Hair follicular keratinocyte (primary cell): Measurements from ENCODE around the gene PREX1. TPM values are rescaled to one million over a fixed set of nuclear protein-coding genes. Genes with fewer than 3 reads are reported as not detected.

ENCODE experiments used
- total RNA-seq: library from RNA; depleted of rRNA; stranded (reverse); fragments of >200 nt; gene quantifications from 2 replicates; pipeline ENCODE4 v1.2.3, GENCODE V29; 2015

The PREX1 gene
- total RNA-seq = 0.08 and 0.76 TPM in 2 replicates

DNA sequence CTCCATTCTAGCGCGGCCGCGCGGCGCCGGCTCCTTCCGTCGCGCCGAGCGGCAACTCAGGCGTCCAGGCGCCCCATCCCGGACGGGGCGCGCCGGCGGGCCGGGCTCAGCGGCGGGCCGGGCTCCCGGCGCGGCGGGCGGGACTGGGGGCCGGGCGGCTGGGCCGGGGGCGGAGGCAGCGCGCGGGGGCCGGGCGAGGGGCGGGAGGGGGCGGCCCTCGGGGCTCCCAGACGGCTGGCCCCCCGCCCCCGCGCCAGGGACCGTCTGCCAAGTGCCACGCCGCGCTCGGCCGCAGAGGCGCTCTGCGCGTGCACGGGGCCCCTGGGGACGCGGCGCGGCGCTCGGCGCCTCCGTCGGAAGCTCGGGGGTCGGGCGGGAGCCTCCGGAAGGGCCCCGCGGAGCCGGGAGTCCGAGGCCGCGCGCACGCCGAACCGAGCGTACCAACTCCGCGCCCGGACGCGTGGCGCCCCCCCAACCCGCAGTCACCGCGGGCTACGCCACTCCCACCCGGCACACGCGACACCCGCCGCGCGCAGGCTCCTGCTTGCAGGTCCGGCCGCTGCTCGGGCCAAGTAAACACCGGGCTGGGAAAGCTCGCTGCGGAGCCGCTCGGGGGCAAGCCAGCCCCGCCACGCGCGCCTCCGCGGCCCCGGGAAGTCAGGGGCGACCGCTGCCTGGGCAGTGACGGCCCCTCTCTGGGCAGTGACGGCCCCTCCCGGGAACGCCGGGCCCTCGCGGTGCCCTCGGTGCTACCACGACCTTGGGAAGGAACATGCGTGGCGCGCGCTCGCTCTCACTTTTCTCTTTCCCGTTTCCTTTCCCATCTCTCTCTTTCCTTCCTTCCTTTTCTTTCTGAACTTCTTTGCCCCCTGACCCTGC lies at the start of gene PREX1:
TSS of gene PREX1 (minus strand) at position 145 of the 879 bp plus-strand sequence. CDS start at position 6, 139 bp downstream.

Other genes with a start within 250 kb of the PREX1 start
- 14.1 and 15.8 TPM in 2 replicates for gene ARFGEF2, start 93.7 kb upstream of the PREX1 start, total RNA-seq
- 92.0 and 186 TPM in 2 replicates for gene CSE1L, start 218.3 kb upstream of the PREX1 start, total RNA-seq